Central memory CD4-positive, alpha-beta T cell (primary cell): ENCODE results near the gene PDLIM7.
A peak's percentile ranks its signal among the peaks of the same experiment; 100 is the strongest.

ENCODE experiments used
- DNase-seq: peaks from one replicate; pipeline ENCODE4 v3.0.0; 2022

PDLIM7 gene

DNA sequence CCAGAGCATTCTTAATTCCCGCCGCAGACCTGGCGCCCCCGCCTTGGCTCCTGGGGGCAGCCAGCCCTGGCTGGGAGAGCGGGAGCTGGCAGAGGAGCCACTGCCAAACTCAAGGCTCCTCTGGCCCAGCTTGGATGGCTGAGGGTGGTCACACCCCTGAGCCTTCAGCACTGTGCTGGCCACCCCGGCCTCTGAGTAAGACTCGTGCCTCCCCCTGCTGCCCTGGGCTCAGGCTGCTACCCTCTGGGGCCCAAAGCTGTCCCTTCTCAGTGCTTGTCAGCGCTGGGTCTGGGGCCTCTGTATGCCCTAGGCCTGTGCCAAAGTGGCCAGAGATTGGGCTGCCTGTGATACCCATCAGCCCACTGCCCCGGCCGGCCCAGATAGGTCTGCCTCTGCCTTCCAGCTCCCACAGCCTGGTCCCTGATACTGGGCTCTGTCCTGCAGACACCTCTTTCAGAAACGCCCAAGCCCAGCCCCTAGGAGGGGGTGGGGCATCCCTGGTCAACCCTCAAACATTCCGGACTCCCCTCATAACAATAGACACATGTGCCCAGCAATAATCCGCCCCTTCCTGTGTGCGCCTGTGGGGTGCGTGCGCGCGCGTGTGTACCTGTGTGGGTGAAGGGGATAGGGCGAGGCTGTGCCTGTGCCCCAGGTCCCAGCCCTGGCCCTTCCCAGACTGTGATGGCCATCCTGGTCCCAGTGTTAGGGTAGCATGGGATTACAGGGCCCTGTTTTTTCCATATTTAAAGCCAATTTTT, 55.2 kb downstream of the PDLIM7 start:
- DNase-seq, result no peak

GRCh38 chr5:177440990-177441780, 56.2 kb downstream of the PDLIM7 start:
- DNase-seq, result no peak

GRCh38 chr5:177440211-177440989, 57.0 kb downstream of the PDLIM7 start:
- DNase-seq, result peak; percentile 82

DNA sequence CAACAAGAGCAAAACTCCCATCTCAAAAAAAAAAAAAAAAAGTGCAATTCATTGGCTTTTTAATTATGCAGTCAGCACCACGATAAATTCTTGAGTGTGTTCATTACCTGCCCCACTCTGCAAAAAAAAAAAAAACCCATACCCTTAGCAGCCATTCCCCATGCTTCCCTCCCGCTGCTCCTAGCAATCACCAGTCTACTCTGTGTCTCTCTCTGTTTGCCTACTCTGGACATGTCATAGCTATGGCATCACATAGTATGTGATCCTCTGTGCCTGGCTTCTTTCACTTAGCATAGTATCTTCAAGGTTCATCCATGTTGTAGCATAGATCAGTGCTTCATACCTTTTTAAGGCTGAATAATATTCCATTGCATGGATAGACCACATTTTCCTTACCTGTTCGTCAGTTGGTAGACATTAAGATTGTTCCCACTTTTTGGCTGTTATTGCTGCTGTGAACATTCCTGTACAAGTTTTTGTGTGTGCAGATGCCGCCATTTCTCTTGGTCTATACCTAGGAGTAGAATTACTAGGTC, 57.8 kb downstream of the PDLIM7 start:
- DNase-seq, result no peak

GRCh38 chr5:177438468-177438867, 58.9 kb downstream of the PDLIM7 start:
- no peak for DNase-seq

- DNase-seq, result no peak
These were observed 59.8 kb downstream of the PDLIM7 start for GRCh38 chr5:177437623-177438022.

- DNase-seq, result no peak
These were observed 61.4 kb downstream of the PDLIM7 start for GRCh38 chr5:177435847-177436536.

DNA sequence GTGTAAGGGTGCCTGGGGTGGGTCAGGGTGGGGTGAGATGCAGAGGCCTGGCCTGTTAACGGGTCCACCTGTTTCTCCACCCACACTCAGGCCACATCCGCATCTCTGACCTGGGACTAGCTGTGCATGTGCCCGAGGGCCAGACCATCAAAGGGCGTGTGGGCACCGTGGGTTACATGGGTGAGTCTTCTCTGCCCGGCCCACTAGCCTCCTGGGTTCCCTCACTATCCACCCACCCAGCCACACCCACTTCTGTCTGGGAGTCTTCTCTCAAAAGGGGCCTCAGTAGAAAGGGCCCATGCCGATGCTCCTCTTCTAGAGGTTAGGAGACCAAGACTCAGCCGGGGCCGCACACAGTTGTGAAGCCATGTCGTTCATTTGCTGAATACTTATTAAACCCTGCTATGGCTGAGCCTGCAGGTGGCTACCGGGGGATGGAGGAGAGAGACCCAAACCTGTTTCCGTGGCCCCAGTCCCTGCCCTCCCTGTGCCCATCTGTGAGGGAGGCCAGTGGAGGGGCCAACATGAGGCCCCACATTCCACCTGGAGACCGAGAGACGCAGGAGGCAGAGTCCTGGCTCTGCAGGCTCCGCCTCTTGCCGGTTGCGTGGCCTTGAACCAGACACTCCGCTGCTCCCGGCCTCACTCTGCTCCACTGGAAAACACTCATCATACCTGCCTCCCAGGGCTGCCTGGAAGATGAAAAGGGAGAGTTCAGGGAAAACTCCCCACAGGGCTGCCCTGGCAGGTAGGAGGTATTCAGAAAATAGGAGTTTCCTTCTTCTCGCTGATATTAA, 62.3 kb downstream of the PDLIM7 start:
- no peak for DNase-seq

DNA sequence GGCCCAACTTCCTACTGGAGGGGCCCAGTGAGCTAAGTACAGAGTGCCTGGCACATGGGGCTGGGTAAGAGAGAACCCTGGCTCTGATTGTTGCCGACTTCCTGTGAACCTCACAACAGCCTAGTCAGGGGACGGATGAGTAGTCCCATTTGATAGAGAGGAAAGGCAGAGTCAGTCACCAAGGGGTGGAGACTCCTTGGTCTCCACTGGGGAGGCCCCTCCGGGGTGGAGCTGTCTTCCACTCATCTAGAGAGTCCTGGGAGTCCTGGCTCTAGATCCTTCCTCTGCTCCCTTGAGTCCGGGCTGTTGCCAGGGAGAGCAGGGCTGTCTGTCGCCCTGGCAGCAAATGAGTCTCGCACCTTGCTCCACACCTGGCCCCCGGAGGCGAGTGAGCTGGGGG, 63.0 kb downstream of the PDLIM7 start:
- peak; percentile 57 for DNase-seq

GRCh38 chr5:177433658-177434217, 63.7 kb downstream of the PDLIM7 start:
- DNase-seq, result no peak
